GM19395 (cell line): ENCODE measurements around the gene C12orf43.

Experiments used
- ATAC-seq: cut with Tn5 transposase; IDR thresholded peaks from one replicate; pipeline ENCODE4 v1.9.1; 2021; ENCODE audit warnings: mild to moderate bottlenecking, moderate library complexity; ENCODE audit not compliant: unreplicated experiment

C12orf43 gene

DNA sequence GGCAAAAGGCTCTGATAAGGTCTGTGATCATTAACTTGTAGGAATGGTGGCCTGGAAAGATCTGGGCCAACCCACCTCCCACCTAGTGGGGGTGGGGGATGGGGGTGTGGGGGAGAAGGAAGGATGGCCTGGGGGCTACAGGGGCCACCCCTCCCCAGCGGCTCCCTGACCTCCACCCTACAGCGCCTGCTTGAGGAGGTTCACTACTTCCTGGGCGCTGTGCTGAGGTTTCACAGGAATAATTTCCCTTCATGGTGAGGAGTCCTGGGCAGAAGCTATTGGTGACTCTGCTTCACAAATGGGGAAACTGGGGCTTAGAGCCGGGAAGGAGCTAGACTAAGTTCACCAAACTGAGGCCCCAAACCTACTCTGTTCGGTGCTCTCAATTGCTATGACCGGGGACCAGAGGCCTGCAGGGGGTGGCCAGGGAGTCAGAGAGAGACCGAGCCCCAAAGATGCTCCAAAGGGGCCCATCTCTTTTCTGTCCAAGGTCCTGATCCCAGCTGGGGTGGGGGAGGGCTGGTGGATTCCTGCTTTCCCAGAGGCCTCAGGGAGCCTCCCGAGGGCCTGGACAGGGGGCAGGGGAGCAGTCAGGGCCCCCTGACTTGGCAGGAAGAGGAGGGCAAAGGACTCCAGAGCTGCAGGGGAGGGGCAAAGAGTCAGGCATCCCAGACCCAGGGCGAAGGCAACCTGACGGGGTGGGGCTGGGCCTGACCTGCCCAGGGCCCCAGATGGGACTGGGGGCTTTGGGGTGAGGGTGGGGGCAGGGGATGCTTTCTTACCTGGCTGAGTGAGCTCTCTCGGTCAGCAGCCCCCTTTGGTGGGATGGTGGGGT, 36.2 kb downstream of the C12orf43 start:
- no peak for ATAC-seq

DNA sequence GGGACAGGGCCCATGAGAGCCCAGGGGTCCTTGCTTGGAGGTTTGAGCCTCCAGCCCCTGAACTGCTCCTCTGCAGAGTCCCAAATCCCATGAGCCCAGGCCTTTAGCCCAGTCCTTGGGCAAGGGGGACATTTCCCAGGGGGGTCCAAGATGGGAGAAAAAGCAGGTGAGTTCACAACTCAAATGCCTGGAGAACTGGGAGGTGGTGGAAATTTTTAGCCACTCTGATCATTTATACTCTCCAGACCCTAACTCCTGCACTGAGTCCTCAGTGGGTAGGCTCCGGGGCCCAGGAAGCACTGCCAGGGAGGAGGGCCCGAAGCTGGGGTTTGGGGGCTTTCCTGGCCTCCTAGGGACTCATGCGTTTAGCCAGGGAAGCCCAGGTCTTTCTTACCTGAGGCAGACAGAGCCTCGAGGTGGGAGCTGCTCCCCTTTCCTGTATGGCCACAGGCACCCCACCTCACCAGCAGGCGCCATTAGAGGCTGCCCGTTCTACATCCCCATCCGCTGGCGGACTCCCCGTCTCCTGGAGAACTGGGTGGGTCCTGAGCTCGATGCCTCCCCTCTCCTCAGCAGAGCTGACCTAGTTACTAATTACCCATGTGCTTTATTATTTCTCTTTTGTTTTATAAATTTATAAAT, 36.9 kb downstream of the C12orf43 start:
- ATAC-seq: no peak

GRCh38 chr12:120978296-120979219, 37.7 kb downstream of the C12orf43 start, which contains the start of gene HNF1A:
HNF1A (plus strand) TSS chr12:120978543; CDS start chr12:120978769, 226 bp downstream.
- no peak for ATAC-seq

DNA sequence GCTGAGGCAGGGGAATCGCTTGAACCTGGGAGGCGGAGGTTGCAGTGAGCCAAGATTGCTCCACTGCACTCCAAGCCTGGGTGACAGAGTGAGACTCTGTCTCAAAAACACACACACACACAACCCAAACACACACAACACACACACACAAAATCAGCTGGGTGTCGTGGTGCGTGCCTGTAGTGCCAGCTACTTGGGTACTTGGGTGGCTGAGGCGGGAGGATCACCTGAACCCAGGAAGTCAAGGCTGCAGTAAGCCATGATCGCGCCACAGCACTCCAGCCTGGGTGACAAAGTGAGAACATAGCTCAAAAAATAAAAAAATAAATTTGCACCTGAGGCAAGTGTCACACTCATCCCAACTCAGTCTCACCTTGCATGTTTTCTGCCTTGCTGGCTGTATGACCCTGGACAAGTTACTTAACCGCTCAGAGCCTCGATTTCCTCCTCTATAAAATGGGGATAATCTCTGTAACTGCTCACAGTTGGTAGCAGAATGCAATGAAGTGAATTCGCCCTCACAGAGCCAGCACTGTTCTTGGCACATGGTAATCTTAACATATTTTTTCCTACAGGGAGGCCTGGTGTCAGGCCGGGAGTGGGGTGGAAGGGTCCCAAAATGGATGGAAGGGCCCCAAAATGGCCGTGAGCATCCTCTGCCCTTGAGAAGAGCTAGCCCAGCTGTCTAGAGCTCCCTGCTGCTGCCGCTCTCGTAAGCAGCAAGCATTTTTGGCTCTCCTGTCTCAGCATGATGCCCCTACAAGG, 38.6 kb downstream of the C12orf43 start:
- ATAC-seq: no peak

- no peak for ATAC-seq
Measured at GRCh38 chr12:120972870-120973543, 43.3 kb downstream of the C12orf43 start.

DNA sequence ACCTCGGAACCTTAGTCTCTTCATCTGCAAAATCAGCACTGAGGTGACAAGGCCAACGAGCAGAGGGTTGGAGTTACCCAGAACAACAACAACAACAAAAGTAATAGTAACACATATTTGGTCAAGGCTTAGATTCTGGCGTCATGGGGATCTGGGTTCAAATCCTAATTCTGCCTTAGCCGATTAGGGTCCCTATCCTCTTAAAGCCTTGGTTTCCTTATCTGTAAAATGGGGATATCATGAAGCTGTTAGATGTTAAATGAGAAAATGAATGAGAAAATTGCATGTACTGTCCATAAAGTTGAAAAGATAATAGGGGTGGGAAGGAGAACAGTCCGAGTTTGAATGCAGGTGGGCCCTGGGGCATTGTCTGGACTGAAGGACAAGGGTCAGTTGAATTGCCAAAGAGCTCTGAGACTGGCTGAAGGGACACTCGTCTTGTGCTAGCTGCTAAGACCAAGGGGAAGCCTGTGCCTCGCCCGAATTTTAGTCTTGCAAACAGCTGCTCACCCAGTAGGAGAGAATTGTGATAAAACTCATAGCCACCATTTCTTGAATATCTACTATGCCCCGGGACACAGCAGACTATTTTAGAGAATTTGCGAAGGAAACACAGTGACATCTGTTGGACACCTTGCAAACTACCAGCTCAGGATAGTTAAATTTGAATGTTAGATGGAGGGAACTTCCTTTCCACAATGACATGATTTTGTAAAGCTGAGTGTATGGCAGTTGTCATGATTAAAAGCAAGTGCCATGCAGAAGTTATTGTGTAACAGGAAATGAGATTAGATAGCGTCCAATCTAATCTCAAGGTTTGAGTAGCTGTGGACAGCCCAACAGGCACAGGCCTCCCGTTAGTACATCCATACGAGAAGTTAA, 44.7 kb downstream of the C12orf43 start:
- ATAC-seq: no peak

- no peak for ATAC-seq
Measured at GRCh38 chr12:120970310-120970709, 46.0 kb downstream of the C12orf43 start.

DNA sequence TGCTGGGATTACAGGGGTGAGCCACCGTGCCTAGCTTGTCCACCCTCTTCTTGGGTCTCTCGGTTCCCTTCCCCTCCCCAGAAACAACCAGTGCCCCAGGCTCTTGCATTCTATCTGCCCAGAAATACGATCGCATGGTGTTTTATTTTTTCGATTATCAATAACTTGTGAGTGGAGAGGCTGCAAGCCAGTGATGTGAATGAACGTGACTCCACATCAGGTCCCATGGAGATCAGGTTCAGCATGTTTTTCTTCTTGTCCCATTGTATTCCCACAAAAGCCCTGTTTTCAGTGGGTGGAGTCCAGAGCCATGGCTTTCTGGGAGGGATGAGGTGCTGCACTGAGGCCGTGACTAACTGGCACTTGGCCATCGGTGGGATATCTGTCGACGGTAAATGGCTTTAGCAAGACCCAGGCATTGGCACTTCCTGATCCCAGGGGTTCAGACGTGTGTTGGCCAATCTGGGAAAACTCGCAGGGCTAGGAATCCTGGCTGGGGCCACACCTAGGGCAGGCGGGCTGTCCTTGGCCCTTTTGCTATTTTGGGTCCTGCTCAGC, 50.7 kb downstream of the C12orf43 start:
- no peak for ATAC-seq

- no peak for ATAC-seq
Measured at GRCh38 chr12:120964298-120964697, 52.0 kb downstream of the C12orf43 start.

GRCh38 chr12:120962532-120963020, 53.7 kb downstream of the C12orf43 start:
- no peak for ATAC-seq

- ATAC-seq: no peak
Measured at GRCh38 chr12:120961604-120962531, 54.4 kb downstream of the C12orf43 start.

DNA sequence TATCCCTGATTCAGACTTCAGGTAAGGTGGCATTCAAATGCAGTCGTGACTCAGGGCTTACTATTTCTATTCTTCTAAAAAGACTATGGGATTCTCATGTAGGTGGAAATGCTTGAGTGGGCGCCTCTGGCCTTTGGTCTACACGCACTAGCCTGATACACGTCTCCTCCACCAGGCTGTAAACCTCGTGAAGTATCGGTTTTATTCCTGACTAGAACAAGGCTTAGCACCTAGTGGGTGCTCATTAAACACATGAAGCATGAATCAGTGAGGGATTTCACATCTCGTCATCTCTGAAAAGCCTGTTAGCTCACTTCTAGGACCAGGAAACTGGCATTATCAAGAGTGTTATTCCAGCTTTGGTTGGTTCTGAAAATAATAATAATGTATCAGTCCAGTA, 55.6 kb downstream of the C12orf43 start:
- ATAC-seq: peak; percentile 62

DNA sequence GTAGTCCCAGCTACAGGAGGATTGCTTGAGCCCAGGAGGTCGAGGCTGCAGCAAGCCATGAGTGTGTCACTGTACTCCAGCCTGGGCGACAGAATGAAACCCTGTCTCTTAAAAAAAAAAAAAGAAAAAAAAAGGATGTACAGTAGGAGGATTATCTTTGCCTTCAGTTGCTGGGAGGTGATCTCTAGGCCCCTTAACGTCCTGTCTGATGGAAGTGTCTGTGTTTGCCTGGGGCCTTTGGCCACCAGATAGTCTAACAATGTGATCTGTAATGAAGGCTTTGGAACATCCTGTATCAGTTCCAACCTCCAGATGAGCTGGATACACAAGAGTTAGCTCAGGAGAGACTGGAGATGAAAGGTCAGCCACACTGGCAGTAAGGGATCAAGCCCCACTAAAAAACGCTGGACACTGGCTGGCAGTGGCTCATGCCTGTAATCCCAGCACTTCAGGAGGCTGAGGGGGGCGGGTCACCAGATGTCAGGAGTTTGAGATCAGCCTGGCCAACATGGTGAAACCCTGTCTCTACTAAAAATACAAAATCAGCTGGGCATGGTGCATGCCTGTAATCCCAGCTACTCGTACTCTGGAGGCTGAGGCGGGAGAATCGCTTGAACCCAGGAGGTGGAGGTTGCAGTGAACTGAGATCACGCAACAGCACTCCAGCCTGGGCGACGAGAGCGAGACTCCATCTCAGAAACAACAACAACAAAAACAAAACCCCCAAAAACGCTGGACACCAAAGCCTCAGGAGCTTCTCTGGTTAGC, 57.0 kb downstream of the C12orf43 start:
- no peak for ATAC-seq

DNA sequence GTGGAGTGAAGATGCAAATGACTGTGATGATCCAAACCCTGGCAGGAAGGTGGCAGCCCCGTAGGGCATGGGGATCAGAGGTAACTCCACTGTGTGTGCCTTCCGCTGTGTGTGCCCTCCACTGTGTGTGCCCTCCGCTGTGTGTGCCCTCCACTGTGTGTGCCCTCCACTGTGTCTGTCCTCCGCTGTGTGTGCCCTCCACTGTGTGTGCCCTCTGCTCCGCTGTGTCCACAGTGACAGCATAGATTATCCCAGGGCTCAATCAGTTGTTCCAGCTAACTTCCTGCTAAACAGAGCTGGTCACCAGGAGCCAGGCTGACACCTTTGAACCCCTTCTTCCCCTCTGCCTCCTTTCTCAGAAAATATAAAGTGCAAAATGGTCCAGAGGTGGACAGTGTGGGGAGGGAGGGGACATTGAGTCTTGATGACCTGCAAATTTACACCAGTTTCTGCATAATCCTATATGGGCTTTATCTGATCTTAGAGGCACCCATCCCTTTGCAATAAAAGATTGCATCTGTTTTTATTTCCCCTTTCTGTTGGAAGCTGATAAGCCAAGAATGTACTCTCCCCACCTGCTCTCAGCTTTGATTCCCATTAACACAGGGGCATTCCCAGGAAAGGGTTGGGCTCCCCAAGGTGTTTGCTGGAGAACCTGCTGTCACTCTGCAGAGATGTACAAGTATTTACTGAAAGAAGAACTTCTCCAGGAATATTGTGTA, 59.5 kb downstream of the C12orf43 start:
- ATAC-seq: no peak

- no peak for ATAC-seq
Measured at GRCh38 chr12:120955232-120955631, 61.1 kb downstream of the C12orf43 start.

GRCh38 chr12:120950807-120951206, 65.5 kb downstream of the C12orf43 start:
- no peak for ATAC-seq
